ENCODE results near the gene CAMK1D.
A peak's percentile ranks its signal among the peaks of the same experiment; 100 is the strongest.

Gene CAMK1D

GRCh38 chr10:12414278-12414989 lies 65.1 kb downstream of the CAMK1D start:
- H3K4me1 Mint-ChIP-seq (ENCODE audit: low read depth), result peaks cover 53% of the 10 kb centered on the region
- H3K9me3 Mint-ChIP-seq, result peaks cover 5% of the 10 kb centered on the region
- no peak overlapping the region for H3K27ac Mint-ChIP-seq

DNA sequence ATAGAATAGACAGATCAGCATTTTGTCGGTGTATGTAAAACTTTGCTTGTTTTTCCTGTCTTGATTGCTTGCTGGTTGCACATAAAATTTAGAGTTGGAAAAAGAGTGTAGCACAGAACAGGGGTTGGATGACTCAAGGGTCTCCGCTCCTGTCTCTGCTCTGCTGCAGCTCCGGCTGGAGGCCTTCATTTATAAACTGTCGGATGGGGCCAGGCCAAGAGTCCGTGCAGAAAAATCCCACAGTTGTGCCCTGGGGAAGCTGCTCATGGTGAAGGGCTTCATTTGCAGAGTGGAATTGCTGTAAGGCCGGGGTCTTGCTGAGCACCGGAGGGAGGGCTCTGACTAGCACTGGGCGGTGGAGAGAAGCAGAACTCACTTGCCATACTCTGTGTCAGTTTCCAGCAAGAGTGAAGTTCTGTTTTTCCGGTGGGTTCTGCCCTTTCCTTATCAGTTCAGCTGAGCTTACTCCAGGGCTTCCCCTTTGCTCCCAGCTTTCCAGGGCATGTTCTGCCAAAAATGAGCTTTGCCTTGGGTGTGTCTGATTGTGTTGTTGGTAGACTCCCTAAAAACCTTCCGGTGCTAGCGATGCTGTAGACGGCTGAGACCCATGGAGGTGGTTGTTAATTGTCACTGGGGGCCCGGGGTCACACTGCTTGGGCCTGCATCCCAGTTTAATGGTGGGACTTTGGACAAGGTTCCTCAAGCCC lies 67.2 kb downstream of the CAMK1D start:
- H3K27me3 Mint-ChIP-seq, result no peaks in the 10 kb centered on the region
- H3K36me3 Mint-ChIP-seq (ENCODE audit: low read depth), result peaks cover 5% of the 10 kb centered on the region
- no peak overlapping the region for H3K27ac Mint-ChIP-seq
- H3K4me1 Mint-ChIP-seq (ENCODE audit: low read depth), result peaks cover 60% of the 10 kb centered on the region
- no peak overlapping the region for H3K4me3 Mint-ChIP-seq
- peaks cover 5% of the 10 kb centered on the region for H3K9me3 Mint-ChIP-seq

More at GRCh38 chr10:12414278-12414989, 65.1 kb downstream of the CAMK1D start:
- Mint-ChIP-seq H3K27me3 (no peaks in the 10 kb centered on the region), H3K36me3 (ENCODE audit: low read depth) (peaks cover 11% of the 10 kb centered on the region), H3K4me3 (no peak overlapping the region)

DNA sequence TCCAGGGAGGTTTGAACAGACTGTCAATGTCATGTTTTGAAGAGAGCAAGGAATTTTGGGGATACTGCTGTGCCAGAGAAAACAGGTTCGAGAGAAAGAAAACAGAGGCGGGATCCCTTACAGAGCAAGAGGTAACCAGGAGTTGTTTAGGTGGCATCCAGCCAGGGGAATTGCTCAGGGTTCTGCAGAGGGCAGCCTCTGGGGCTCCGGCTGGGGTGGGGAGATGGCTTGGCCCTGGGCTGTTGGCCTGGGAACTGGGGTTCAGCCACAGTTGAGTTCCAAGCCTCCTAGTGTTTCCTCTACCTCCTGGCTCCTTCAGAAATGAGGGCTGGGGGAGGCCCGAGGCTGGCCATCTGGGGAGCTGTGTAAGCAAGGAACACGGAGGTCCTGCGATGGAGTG lies 68.0 kb downstream of the CAMK1D start:
- Mint-ChIP-seq H3K4me3 (no peak overlapping the region), H3K27me3 (no peaks in the 10 kb centered on the region), H3K36me3 (ENCODE audit: low read depth) (peaks cover 5% of the 10 kb centered on the region), H3K4me1 (ENCODE audit: low read depth) (peaks cover 60% of the 10 kb centered on the region), H3K9me3 (peaks cover 5% of the 10 kb centered on the region), H3K27ac (no peak overlapping the region)

- Mint-ChIP-seq H3K4me3 (no peak overlapping the region), H3K36me3 (ENCODE audit: low read depth) (peaks cover 5% of the 10 kb centered on the region), H3K9me3 (peaks cover 5% of the 10 kb centered on the region), H3K4me1 (ENCODE audit: low read depth) (peaks cover 56% of the 10 kb centered on the region), H3K27ac (peak overlapping the region; percentile 34), H3K27me3 (no peaks in the 10 kb centered on the region)
Measured at GRCh38 chr10:12418000-12418399, 68.7 kb downstream of the CAMK1D start.

GRCh38 chr10:12418725-12419261 lies 69.4 kb downstream of the CAMK1D start:
- Mint-ChIP-seq H3K9me3 (no peaks in the 10 kb centered on the region), H3K4me3 (peak overlapping the region; percentile 17), H3K4me1 (ENCODE audit: low read depth) (peaks cover 55% of the 10 kb centered on the region), H3K36me3 (ENCODE audit: low read depth) (no peaks in the 10 kb centered on the region), H3K27me3 (no peaks in the 10 kb centered on the region), H3K27ac (peak overlapping the region; percentile 91)

GRCh38 chr10:12419262-12419847 lies 70.0 kb downstream of the CAMK1D start:
- Mint-ChIP-seq H3K27me3 (no peaks in the 10 kb centered on the region), H3K9me3 (no peaks in the 10 kb centered on the region), H3K27ac (peak overlapping the region; percentile 91), H3K4me3 (peak overlapping the region; percentile 37), H3K4me1 (ENCODE audit: low read depth) (peaks cover 53% of the 10 kb centered on the region), H3K36me3 (ENCODE audit: low read depth) (peaks cover 3% of the 10 kb centered on the region)

- no peak overlapping the region for H3K27ac Mint-ChIP-seq
Measured at GRCh38 chr10:12420530-12421120, 71.3 kb downstream of the CAMK1D start.

DNA sequence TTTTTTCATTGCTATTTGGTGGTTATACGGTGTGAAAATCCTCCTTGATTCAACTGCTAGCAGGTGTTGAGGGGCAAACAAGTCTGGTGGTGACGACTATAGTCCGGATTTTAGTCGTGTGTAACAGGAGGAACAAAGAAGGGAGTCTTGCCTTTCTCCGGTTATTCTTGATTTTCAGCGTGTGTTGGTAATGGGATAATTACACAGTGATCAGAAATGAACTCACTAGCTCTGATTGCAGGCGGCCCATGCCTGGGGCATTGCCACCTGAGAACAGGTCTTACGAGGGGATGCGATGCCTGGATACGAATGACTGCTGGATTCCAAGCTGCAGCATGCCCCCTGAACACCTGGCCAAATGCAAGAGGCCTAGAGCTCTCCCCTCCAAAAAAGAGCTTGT lies 72.8 kb downstream of the CAMK1D start:
- Mint-ChIP-seq H3K36me3 (ENCODE audit: low read depth) (peaks cover 6% of the 10 kb centered on the region), H3K4me1 (ENCODE audit: low read depth) (peaks cover 58% of the 10 kb centered on the region), H3K4me3 (no peak overlapping the region), H3K27me3 (no peaks in the 10 kb centered on the region), H3K27ac (no peak overlapping the region), H3K9me3 (no peaks in the 10 kb centered on the region)

More at GRCh38 chr10:12420530-12421120, 71.3 kb downstream of the CAMK1D start:
- Mint-ChIP-seq H3K4me3 (no peak overlapping the region), H3K27me3 (no peaks in the 10 kb centered on the region), H3K9me3 (no peaks in the 10 kb centered on the region), H3K36me3 (ENCODE audit: low read depth) (peaks cover 6% of the 10 kb centered on the region), H3K4me1 (ENCODE audit: low read depth) (peaks cover 62% of the 10 kb centered on the region)

DNA sequence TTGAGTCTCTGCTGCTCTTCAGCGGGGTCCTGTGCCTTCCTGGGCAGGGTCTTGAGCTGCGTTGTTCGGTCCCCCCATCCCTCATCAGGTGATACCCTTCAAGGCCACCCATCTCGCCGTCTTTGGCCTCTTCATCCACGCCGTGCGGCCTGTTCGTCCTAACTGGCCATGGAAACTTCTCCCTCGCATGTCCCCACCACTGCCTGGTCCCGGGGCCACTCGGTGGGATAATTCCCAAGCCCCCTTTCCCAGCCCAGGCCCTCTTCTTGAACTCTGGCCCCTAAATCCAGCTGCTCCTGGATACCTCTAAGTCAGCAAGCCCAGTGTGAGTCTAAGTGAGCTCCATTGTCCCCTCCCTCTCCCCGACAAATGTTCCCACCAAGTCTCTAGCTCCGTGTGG lies 74.5 kb downstream of the CAMK1D start:
- Mint-ChIP-seq H3K9me3 (no peaks in the 10 kb centered on the region), H3K4me1 (ENCODE audit: low read depth) (peaks cover 49% of the 10 kb centered on the region), H3K36me3 (ENCODE audit: low read depth) (peaks cover 6% of the 10 kb centered on the region), H3K27ac (no peak overlapping the region), H3K4me3 (no peak overlapping the region), H3K27me3 (no peaks in the 10 kb centered on the region)

DNA sequence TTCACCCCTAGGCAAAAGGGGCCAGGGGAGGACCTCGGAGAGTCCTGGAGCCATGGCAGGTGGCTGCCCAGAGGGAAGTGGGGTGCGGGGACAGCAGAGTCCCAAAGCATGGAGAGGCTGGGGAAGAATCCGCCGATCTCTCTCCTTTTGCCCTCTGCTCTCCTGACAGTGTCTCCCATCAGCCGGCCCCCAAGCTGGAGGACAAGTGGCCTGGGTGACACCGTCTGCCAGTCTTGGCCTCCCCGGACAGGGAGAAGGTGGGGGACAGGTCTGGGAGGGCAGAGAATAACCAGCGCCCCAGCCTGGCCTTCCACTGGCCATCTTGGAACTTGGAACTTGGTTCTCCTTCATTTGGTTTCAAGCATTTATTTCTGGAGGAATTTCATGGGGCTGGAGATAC lies 77.9 kb downstream of the CAMK1D start:
- Mint-ChIP-seq H3K4me3 (no peak overlapping the region), H3K27me3 (no peaks in the 10 kb centered on the region), H3K36me3 (ENCODE audit: low read depth) (peaks cover 6% of the 10 kb centered on the region), H3K9me3 (no peaks in the 10 kb centered on the region), H3K27ac (no peak overlapping the region), H3K4me1 (ENCODE audit: low read depth) (peaks cover 23% of the 10 kb centered on the region)

DNA sequence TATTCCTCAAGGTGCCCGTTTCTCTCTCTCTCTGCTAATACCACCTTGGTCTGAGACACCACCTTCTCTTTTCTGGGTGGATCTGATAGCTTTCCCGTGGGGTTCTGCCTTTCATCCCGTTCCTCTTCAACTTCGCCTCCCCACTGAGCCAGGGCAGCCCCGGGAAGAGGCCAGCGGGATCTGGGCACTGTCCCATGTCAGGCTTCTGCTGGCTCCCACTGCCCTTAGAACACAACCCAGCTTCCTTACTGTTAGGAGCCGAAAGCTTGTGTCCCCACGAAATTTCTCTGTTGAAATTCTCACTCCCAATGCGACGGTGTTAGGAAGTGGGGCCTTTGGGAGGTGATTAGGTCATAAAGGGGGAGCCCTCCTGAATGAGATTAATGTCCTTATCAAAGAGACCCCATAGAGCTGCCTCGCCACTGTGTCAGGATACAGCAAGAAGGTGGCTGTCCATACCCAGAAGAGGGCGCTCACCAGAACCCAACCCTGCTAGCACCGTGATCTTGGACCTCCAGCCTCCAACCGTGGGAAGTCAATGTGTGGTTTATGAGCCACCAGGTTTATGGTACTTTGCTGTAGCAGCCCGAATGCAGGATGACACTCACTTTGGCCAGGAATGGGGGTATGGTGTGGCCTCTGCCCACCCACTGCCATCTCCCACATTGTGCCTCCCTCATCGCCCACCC lies 79.2 kb downstream of the CAMK1D start:
- H3K27me3 Mint-ChIP-seq, result no peaks in the 10 kb centered on the region
- no peak overlapping the region for H3K27ac Mint-ChIP-seq
- peaks cover 6% of the 10 kb centered on the region for H3K36me3 Mint-ChIP-seq (ENCODE audit: low read depth)
- H3K4me3 Mint-ChIP-seq, result no peak overlapping the region
- H3K9me3 Mint-ChIP-seq, result no peaks in the 10 kb centered on the region
- H3K4me1 Mint-ChIP-seq (ENCODE audit: low read depth), result peaks cover 21% of the 10 kb centered on the region

- Mint-ChIP-seq H3K27me3 (no peaks in the 10 kb centered on the region), H3K4me1 (ENCODE audit: low read depth) (peaks cover 5% of the 10 kb centered on the region), H3K4me3 (no peak overlapping the region), H3K36me3 (ENCODE audit: low read depth) (no peaks in the 10 kb centered on the region), H3K27ac (no peak overlapping the region), H3K9me3 (no peaks in the 10 kb centered on the region)
Measured at GRCh38 chr10:12430406-12430982, 81.1 kb downstream of the CAMK1D start.

DNA sequence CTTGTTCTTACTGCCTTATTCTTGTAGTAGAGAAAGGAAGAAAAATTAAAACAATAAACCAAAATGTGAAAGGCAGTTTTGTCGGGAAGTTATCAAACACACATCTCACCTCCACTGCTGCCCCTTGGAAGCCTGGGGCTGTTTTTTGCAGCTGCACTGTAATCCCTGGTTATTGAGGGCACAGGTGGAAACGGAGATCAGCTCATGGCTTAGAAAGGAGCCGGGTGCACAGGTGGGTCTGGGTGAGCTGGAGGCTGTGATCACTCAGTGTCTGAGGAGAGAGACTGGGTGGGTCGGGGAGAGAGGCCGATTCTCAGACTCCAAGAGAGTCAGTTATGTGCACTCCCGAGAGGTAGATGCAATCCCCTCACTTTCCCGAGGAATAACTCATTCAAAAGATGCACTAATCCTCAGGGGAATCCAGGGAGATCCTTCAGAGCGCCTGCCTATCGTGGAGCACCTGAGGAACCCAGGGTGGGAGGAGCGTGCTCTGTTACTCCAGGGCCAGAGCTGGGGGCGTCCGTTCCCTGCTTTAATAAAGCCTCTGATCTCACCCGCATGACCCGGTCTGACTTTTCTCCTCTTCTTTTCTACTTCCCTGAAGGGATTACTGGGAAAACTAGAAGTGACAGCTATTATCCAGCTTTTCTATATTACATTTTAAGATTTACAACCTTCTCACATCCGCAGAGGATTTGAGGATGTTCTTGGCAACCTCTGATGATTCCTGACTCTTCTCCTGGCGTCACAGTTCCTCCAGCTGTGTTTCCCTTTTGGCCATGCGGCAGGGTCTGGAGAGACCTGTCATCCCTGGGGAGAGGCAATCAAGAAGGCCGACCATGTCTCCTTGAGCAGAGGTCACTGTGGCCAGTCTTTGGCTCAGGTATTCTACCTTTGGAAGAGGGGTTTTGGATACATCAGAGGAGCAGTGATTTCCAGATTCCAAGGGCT lies 82.1 kb downstream of the CAMK1D start:
- Mint-ChIP-seq H3K4me1 (ENCODE audit: low read depth) (peaks cover 3% of the 10 kb centered on the region), H3K4me3 (no peak overlapping the region), H3K27ac (no peak overlapping the region), H3K9me3 (no peaks in the 10 kb centered on the region), H3K36me3 (ENCODE audit: low read depth) (no peaks in the 10 kb centered on the region), H3K27me3 (no peaks in the 10 kb centered on the region)

Data from stimulated activated naive CD8-positive, alpha-beta T cell treated with anti-CD3 and anti-CD28 coated beads, Interleukin-15, Interleukin-2, amounts not matched to agents 100 ng/mL and 50 ng/mL, for 24 hours (primary cell).